Ishikawa (cell line): Measurements from ENCODE around the gene VCP.

Experiments
- CEBPB ChIP-seq: IDR thresholded peaks from 2 replicates; pipeline ENCODE4 v1.6.1; 2012
- CREB1 ChIP-seq: IDR thresholded peaks from 2 replicates; pipeline ENCODE4 v1.6.1; 2012; ENCODE audit warnings: low read depth
- EGR1 ChIP-seq: IDR thresholded peaks from 2 replicates; pipeline ENCODE4 v1.6.1; 2012
- FOXM1 ChIP-seq: IDR thresholded peaks from 2 replicates; pipeline ENCODE4 v1.6.1; 2012; ENCODE audit warnings: low read depth, borderline replicate concordance
- MAX ChIP-seq: IDR thresholded peaks from 2 replicates; pipeline ENCODE4 v1.6.1; 2012
- NFIC ChIP-seq: IDR thresholded peaks from 2 replicates; pipeline ENCODE4 v1.6.1; 2012
- RAD21 ChIP-seq: IDR thresholded peaks from 2 replicates; pipeline ENCODE4 v1.6.1; 2012; ENCODE audit warnings: low read depth
- REST ChIP-seq: IDR thresholded peaks from 2 replicates; pipeline ENCODE4 v1.6.1; 2012; ENCODE audit warnings: low read depth, mild to moderate bottlenecking
- TAF1 ChIP-seq: IDR thresholded peaks from 2 replicates; pipeline ENCODE4 v1.6.1; 2012; ENCODE audit warnings: low read depth, mild to moderate bottlenecking
- ZBTB7A ChIP-seq: IDR thresholded peaks from 2 replicates; pipeline ENCODE4 v1.6.1; 2012; ENCODE audit warnings: low read depth

GRCh38 chr9:35028341-35028740, 44.1 kb downstream of the VCP start:
- TF ChIP-seq TAF1 (no peak), ZBTB7A (no peak), CREB1 (no peak), RAD21 (no peak), FOXM1 (no peak), MAX (no peak), CEBPB (no peak), REST (no peak), EGR1 (no peak), NFIC (no peak)
